Measurements from ENCODE around the gene HEXIM1. TPM values are rescaled to one million over a fixed set of nuclear protein-coding genes. Genes with fewer than 3 reads are reported as not detected.

The HEXIM1 gene
- total RNA-seq, 1 experiment from 2014 or later = 29.6 TPM

DNA sequence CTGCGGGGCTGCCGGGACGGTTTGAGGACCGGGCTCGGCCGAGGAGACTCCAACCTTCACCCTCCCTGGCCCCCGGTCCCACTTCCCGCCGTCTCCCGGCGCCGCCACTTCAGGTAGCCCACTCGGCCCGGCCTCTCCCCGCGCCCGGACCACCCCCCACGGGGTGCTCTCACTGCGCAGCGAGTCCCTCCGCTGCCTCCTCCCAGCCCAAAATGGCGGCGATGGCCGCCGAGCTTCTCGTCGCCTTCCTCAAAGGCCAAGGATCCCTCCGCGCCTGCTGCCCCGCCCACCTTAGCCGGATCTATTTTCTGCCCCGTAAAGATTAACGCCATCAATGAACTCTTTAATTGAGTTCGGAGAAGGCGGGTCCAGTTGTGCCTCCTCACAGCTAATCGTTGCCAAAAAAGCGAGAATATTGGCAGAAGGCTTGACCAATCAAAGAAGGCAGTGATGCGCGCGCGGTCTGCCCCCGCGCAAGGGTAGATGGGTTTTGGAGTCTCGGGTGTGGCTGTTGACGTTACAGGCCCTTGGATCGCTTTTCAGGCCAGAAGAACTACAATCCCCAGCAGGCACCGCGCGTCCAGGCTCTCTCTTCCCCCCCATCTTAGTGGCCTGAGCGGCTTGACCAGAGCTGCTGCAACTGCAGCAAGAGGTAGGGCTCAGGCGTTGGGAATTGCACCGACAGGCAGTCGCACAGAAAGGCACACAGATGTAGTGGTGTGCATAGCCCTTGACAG lies 13.2 kb downstream of the HEXIM1 start, which contains the start of gene HEXIM2 (continued):
- TF ChIP-seq, protein P1, sequence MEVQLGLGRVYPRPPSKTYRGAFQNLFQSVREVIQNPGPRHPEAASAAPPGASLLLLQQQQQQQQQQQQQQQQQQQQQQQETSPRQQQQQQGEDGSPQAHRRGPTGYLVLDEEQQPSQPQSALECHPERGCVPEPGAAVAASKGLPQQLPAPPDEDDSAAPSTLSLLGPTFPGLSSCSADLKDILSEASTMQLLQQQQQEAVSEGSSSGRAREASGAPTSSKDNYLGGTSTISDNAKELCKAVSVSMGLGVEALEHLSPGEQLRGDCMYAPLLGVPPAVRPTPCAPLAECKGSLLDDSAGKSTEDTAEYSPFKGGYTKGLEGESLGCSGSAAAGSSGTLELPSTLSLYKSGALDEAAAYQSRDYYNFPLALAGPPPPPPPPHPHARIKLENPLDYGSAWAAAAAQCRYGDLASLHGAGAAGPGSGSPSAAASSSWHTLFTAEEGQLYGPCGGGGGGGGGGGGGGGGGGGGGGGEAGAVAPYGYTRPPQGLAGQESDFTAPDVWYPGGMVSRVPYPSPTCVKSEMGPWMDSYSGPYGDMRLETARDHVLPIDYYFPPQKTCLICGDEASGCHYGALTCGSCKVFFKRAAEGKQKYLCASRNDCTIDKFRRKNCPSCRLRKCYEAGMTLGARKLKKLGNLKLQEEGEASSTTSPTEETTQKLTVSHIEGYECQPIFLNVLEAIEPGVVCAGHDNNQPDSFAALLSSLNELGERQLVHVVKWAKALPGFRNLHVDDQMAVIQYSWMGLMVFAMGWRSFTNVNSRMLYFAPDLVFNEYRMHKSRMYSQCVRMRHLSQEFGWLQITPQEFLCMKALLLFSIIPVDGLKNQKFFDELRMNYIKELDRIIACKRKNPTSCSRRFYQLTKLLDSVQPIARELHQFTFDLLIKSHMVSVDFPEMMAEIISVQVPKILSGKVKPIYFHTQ (CRISPR knock-in tag; IDR thresholded peaks at IDR 0.05) = no peak; the same call in 1 of the 2 replicates
- no peak for TF ChIP-seq MXD4 (CRISPR knock-in tag; IDR thresholded peaks at IDR 0.05; ENCODE audit: borderline replicate concordance)
- peak; percentile 20; the same call in 1 of the 2 replicates for TF ChIP-seq EMX1 (CRISPR knock-in tag; IDR thresholded peaks at IDR 0.05)
- TF ChIP-seq, protein P2, sequence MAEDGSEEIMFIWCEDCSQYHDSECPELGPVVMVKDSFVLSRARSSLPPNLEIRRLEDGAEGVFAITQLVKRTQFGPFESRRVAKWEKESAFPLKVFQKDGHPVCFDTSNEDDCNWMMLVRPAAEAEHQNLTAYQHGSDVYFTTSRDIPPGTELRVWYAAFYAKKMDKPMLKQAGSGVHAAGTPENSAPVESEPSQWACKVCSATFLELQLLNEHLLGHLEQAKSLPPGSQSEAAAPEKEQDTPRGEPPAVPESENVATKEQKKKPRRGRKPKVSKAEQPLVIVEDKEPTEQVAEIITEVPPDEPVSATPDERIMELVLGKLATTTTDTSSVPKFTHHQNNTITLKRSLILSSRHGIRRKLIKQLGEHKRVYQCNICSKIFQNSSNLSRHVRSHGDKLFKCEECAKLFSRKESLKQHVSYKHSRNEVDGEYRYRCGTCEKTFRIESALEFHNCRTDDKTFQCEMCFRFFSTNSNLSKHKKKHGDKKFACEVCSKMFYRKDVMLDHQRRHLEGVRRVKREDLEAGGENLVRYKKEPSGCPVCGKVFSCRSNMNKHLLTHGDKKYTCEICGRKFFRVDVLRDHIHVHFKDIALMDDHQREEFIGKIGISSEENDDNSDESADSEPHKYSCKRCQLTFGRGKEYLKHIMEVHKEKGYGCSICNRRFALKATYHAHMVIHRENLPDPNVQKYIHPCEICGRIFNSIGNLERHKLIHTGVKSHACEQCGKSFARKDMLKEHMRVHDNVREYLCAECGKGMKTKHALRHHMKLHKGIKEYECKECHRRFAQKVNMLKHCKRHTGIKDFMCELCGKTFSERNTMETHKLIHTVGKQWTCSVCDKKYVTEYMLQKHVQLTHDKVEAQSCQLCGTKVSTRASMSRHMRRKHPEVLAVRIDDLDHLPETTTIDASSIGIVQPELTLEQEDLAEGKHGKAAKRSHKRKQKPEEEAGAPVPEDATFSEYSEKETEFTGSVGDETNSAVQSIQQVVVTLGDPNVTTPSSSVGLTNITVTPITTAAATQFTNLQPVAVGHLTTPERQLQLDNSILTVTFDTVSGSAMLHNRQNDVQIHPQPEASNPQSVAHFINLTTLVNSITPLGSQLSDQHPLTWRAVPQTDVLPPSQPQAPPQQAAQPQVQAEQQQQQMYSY (CRISPR knock-in tag; IDR thresholded peaks at IDR 0.05) = peak; percentile 36; the same call in 1 of the 2 replicates
- no peak for TF ChIP-seq SMAD3 (CRISPR knock-in tag; IDR thresholded peaks at IDR 0.05; ENCODE audit: borderline replicate concordance)
- TF ChIP-seq, protein P3, sequence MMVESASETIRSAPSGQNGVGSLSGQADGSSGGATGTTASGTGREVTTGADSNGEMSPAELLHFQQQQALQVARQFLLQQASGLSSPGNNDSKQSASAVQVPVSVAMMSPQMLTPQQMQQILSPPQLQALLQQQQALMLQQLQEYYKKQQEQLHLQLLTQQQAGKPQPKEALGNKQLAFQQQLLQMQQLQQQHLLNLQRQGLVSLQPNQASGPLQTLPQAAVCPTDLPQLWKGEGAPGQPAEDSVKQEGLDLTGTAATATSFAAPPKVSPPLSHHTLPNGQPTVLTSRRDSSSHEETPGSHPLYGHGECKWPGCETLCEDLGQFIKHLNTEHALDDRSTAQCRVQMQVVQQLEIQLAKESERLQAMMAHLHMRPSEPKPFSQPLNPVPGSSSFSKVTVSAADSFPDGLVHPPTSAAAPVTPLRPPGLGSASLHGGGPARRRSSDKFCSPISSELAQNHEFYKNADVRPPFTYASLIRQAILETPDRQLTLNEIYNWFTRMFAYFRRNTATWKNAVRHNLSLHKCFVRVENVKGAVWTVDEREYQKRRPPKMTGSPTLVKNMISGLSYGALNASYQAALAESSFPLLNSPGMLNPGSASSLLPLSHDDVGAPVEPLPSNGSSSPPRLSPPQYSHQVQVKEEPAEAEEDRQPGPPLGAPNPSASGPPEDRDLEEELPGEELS (CRISPR knock-in tag; IDR thresholded peaks at IDR 0.05) = peak; percentile 87
- TF ChIP-seq JAZF1 (CRISPR knock-in tag; IDR thresholded peaks at IDR 0.05) = no peak
- TF ChIP-seq, protein P4, sequence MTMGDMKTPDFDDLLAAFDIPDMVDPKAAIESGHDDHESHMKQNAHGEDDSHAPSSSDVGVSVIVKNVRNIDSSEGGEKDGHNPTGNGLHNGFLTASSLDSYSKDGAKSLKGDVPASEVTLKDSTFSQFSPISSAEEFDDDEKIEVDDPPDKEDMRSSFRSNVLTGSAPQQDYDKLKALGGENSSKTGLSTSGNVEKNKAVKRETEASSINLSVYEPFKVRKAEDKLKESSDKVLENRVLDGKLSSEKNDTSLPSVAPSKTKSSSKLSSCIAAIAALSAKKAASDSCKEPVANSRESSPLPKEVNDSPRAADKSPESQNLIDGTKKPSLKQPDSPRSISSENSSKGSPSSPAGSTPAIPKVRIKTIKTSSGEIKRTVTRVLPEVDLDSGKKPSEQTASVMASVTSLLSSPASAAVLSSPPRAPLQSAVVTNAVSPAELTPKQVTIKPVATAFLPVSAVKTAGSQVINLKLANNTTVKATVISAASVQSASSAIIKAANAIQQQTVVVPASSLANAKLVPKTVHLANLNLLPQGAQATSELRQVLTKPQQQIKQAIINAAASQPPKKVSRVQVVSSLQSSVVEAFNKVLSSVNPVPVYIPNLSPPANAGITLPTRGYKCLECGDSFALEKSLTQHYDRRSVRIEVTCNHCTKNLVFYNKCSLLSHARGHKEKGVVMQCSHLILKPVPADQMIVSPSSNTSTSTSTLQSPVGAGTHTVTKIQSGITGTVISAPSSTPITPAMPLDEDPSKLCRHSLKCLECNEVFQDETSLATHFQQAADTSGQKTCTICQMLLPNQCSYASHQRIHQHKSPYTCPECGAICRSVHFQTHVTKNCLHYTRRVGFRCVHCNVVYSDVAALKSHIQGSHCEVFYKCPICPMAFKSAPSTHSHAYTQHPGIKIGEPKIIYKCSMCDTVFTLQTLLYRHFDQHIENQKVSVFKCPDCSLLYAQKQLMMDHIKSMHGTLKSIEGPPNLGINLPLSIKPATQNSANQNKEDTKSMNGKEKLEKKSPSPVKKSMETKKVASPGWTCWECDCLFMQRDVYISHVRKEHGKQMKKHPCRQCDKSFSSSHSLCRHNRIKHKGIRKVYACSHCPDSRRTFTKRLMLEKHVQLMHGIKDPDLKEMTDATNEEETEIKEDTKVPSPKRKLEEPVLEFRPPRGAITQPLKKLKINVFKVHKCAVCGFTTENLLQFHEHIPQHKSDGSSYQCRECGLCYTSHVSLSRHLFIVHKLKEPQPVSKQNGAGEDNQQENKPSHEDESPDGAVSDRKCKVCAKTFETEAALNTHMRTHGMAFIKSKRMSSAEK (CRISPR knock-in tag; IDR thresholded peaks at IDR 0.05; ENCODE audit: borderline replicate concordance) = 0 out of 2 replicates have a peak, but pooled peaks have one; percentile 56
- TF ChIP-seq, protein P5, sequence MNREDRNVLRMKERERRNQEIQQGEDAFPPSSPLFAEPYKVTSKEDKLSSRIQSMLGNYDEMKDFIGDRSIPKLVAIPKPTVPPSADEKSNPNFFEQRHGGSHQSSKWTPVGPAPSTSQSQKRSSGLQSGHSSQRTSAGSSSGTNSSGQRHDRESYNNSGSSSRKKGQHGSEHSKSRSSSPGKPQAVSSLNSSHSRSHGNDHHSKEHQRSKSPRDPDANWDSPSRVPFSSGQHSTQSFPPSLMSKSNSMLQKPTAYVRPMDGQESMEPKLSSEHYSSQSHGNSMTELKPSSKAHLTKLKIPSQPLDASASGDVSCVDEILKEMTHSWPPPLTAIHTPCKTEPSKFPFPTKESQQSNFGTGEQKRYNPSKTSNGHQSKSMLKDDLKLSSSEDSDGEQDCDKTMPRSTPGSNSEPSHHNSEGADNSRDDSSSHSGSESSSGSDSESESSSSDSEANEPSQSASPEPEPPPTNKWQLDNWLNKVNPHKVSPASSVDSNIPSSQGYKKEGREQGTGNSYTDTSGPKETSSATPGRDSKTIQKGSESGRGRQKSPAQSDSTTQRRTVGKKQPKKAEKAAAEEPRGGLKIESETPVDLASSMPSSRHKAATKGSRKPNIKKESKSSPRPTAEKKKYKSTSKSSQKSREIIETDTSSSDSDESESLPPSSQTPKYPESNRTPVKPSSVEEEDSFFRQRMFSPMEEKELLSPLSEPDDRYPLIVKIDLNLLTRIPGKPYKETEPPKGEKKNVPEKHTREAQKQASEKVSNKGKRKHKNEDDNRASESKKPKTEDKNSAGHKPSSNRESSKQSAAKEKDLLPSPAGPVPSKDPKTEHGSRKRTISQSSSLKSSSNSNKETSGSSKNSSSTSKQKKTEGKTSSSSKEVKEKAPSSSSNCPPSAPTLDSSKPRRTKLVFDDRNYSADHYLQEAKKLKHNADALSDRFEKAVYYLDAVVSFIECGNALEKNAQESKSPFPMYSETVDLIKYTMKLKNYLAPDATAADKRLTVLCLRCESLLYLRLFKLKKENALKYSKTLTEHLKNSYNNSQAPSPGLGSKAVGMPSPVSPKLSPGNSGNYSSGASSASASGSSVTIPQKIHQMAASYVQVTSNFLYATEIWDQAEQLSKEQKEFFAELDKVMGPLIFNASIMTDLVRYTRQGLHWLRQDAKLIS (CRISPR knock-in tag; IDR thresholded peaks at IDR 0.05; ENCODE audit: borderline replicate concordance) = no peak
- no peak for TF ChIP-seq ZNF232 (CRISPR knock-in tag; IDR thresholded peaks at IDR 0.05)
- TF ChIP-seq RORB (CRISPR knock-in tag; IDR thresholded peaks at IDR 0.05) = no peak; the same call in 1 of the 2 replicates
- TF ChIP-seq, protein P6, sequence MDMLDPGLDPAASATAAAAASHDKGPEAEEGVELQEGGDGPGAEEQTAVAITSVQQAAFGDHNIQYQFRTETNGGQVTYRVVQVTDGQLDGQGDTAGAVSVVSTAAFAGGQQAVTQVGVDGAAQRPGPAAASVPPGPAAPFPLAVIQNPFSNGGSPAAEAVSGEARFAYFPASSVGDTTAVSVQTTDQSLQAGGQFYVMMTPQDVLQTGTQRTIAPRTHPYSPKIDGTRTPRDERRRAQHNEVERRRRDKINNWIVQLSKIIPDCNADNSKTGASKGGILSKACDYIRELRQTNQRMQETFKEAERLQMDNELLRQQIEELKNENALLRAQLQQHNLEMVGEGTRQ (CRISPR knock-in tag; IDR thresholded peaks at IDR 0.05) = no peak
- TF ChIP-seq MYBL2 (CRISPR knock-in tag; IDR thresholded peaks at IDR 0.05) = peak; percentile 69
- TF ChIP-seq, protein P7, sequence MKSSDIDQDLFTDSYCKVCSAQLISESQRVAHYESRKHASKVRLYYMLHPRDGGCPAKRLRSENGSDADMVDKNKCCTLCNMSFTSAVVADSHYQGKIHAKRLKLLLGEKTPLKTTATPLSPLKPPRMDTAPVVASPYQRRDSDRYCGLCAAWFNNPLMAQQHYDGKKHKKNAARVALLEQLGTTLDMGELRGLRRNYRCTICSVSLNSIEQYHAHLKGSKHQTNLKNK (CRISPR knock-in tag; IDR thresholded peaks at IDR 0.05) = no peak
- TF ChIP-seq CREB1 (CRISPR knock-in tag; IDR thresholded peaks at IDR 0.05) = no peak
- TF ChIP-seq OVOL2 (CRISPR knock-in tag; IDR thresholded peaks at IDR 0.05; ENCODE audit: borderline replicate concordance) = no peak
- TF ChIP-seq, protein P8, sequence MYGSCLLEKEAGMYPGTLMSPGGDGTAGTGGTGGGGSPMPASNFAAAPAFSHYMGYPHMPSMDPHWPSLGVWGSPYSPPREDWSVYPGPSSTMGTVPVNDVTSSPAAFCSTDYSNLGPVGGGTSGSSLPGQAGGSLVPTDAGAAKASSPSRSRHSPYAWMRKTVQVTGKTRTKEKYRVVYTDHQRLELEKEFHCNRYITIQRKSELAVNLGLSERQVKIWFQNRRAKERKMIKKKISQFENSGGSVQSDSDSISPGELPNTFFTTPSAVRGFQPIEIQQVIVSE (CRISPR knock-in tag; IDR thresholded peaks at IDR 0.05; ENCODE audit: borderline replicate concordance) = no peak
- TF ChIP-seq TEAD1 (CRISPR knock-in tag; IDR thresholded peaks at IDR 0.05) = no peak
- no peak for TF ChIP-seq NFATC4 (CRISPR knock-in tag; IDR thresholded peaks at IDR 0.05)
